Prostate gland (tissue), 2 donors: ENCODE data around the gene TMEM108. TPM values are rescaled to one million over a fixed set of nuclear protein-coding genes. Genes with fewer than 3 reads are reported as not detected.

Experiments
- DNase-seq: peaks from one replicate; pipeline ENCODE4 v3.0.0-alpha.2; 2019; ENCODE audit warnings: low spot score
- H3K27ac ChIP-seq, 2 donors: fragments of 200-600 bp; sonication (generic); 2 replicates each; pipeline ENCODE4 v1.5.1; 2017 to 2019
- H3K27me3 ChIP-seq: fragments of 200-600 bp; sonication (generic); replicated peaks from 2 replicates; pipeline ENCODE4 v1.5.1; 2019; ENCODE audit not compliant: insufficient read depth
- H3K36me3 ChIP-seq, 2 donors: fragments of 200-600 bp; sonication (generic); 1 replicate in 1 of 2; 2 replicates in 1 of 2; pipeline versions ENCODE4 v1.5.1 to v1.8.1; 2017 to 2019
- H3K4me1 ChIP-seq: fragments of 200-600 bp; sonication (generic); replicated peaks from 2 replicates; pipeline ENCODE4 v1.5.1; 2019
- H3K4me3 ChIP-seq, 2 donors: fragments of 200-600 bp; sonication (generic); 2 replicates each; pipeline ENCODE4 v1.5.1; 2017 to 2019
- H3K9me3 ChIP-seq: fragments of 200-600 bp; sonication (generic); 2 replicates; pipeline ENCODE4 v1.5.1; 2017
- CTCF ChIP-seq, 4 experiments: fragments of 200-600 bp in 2 of 4; fragments of 450-650 bp in 2 of 4; sonication (generic) in 2 of 4; IDR thresholded peaks; 1 replicate in 3 of 4; 2 replicates in 1 of 4; pipeline ENCODE4 v1.5.1; 2016 to 2019; ENCODE audit warnings: antibody characterized with exemption in 4 of 4, mild to moderate bottlenecking in 2 of 4, moderate library complexity in 2 of 4
- POLR2A ChIP-seq: fragments of 450-650 bp; IDR thresholded peaks from one replicate; pipeline ENCODE4 v1.6.1; 2016; ENCODE audit warnings: antibody characterized with exemption, mild to moderate bottlenecking
- POLR2AphosphoS5 ChIP-seq: sonication (generic); formaldehyde crosslinking; IDR thresholded peaks from one replicate; pipeline ENCODE4 v1.6.1; 2017; ENCODE audit warnings: antibody characterized with exemption
- WGBS: methylation state at CpG from one replicate; pipeline ENCODE4 v1.1.5; 2018; 5-methylcytosine and 5-hydroxymethylcytosine counted together
- intact Hi-C: fragments of 100-400 bp; cut with DNase I; formaldehyde crosslinking; loops from one replicate; pipeline ENCODE4 v1.14.2; 2022
- total RNA-seq, 2 donors: library from RNA; depleted of rRNA; stranded (reverse); fragments of >200 nt; gene quantifications; one replicate each; pipeline ENCODE4 v1.1.0, GENCODE V29; 2016

The TMEM108 gene
- total RNA-seq, 2 donors from 2014 or later: 8.1 TPM; not detected in 1

- no peak for DNase-seq
- H3K27ac ChIP-seq: no peak overlapping the region
- intact Hi-C loops: no loop called here
- TF ChIP-seq CTCF (IDR thresholded peaks at IDR 0.05): no peak
- no peak for TF ChIP-seq POLR2A
- no peak for TF ChIP-seq POLR2AphosphoS5
- H3K4me3 ChIP-seq: no peak overlapping the region
- WGBS: 41% methylated on average over 1 of the region's 1 CpG
- no peaks in the 10 kb centered on the region for H3K36me3 ChIP-seq
- no peaks in the 10 kb centered on the region for H3K27me3 ChIP-seq
- no peaks in the 10 kb centered on the region for H3K9me3 ChIP-seq
- H3K4me1 ChIP-seq: no peaks in the 10 kb centered on the region
Observed at GRCh38 chr3:133280586-133280985, 242.4 kb downstream of the TMEM108 start.

- Histone ChIP-seq H3K9me3 (no peaks in the 10 kb centered on the region), H3K27ac (no peak overlapping the region), H3K36me3 (no peaks in the 10 kb centered on the region), H3K4me1 (no peaks in the 10 kb centered on the region), H3K4me3 (no peak overlapping the region), H3K27me3 (no peaks in the 10 kb centered on the region)
- 74% methylated on average over 4 of the region's 4 CpGs for WGBS
- TF ChIP-seq POLR2A (no peak), CTCF (IDR thresholded peaks at IDR 0.05) (no peak), POLR2AphosphoS5 (no peak)
- intact Hi-C loops: no loop called here
- no peak for DNase-seq
Observed at GRCh38 chr3:133282236-133282635, 244.0 kb downstream of the TMEM108 start.

GRCh38 chr3:133283958-133284807 lies 246.0 kb downstream of the TMEM108 start:
- TF ChIP-seq POLR2AphosphoS5 (no peak), POLR2A (no peak), CTCF (IDR thresholded peaks at IDR 0.05) (no peak)
- WGBS: 59% methylated on average over 4 of the region's 4 CpGs

GRCh38 chr3:133289322-133289721 lies 251.1 kb downstream of the TMEM108 start:
- 96% methylated on average over 3 of the region's 3 CpGs for WGBS
- H3K27ac ChIP-seq: no peak overlapping the region
- H3K9me3 ChIP-seq: no peaks in the 10 kb centered on the region
- no peak for DNase-seq
- H3K4me1 ChIP-seq: no peaks in the 10 kb centered on the region
- H3K36me3 ChIP-seq: no peaks in the 10 kb centered on the region
- no peak overlapping the region for H3K4me3 ChIP-seq
- no peaks in the 10 kb centered on the region for H3K27me3 ChIP-seq
- intact Hi-C loops: no loop called here
- TF ChIP-seq POLR2A: no peak
- no peak for TF ChIP-seq POLR2AphosphoS5
- no peak for TF ChIP-seq CTCF (IDR thresholded peaks at IDR 0.05)

More at GRCh38 chr3:133283958-133284807, 246.0 kb downstream of the TMEM108 start:
- Histone ChIP-seq H3K27ac (no peak overlapping the region), H3K9me3 (no peaks in the 10 kb centered on the region), H3K36me3 (no peaks in the 10 kb centered on the region), H3K27me3 (no peaks in the 10 kb centered on the region), H3K4me1 (no peaks in the 10 kb centered on the region), H3K4me3 (no peak overlapping the region)
- no peak for DNase-seq
- intact Hi-C loops: no loop called here

- WGBS: 23% methylated on average over 3 of the region's 3 CpGs
- DNase-seq: no peak
- Histone ChIP-seq H3K9me3 (no peaks in the 10 kb centered on the region), H3K4me1 (no peaks in the 10 kb centered on the region), H3K27me3 (no peaks in the 10 kb centered on the region), H3K36me3 (no peaks in the 10 kb centered on the region), H3K27ac (no peak overlapping the region), H3K4me3 (no peak overlapping the region)
- TF ChIP-seq CTCF (IDR thresholded peaks at IDR 0.05) (no peak), POLR2AphosphoS5 (no peak), POLR2A (no peak)
- intact Hi-C loops: no loop called here
Observed at GRCh38 chr3:133292296-133292695, 254.1 kb downstream of the TMEM108 start.
